ENCODE measurements around the gene VAMP8.

DNA sequence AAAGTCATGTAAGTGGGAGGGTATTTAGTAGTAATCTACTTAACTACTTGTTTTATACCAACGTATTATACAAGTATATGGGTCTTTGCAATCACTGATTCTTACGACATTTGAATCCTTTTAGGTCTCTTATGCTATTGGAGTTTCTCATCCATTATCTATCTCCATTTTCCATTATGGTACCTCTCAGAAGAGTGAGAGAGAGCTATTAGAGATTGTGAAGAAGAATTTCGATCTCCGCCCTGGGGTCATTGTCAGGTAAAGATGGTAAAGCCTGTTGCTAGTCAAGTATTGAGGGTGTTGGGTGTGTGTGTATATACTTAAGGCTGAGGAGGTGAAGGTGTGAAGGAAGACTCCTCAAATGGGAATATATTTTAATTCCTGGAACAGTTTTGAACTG lies 34.6 kb upstream of the VAMP8 start:
- TF ChIP-seq EZH2 (IDR thresholded peaks at IDR 0.05; ENCODE audit: insufficient read depth, poor library complexity, severe bottlenecking) (no peak), EZH2phosphoT487 (IDR thresholded peaks at IDR 0.05; ENCODE audit: insufficient read depth, low read depth) (no peak)

Data from GM23248 (cell line).